BLaER1 (cell line): ENCODE results near the gene RBM18.

Experiments used
- H3K27ac ChIP-seq: shearing (Covaris generic); formaldehyde crosslinking; 2 replicates; pipeline ENCODE4 v1.8.1; 2022
- H3K27me3 ChIP-seq: shearing (Covaris generic); formaldehyde crosslinking; 2 replicates; pipeline ENCODE4 v1.8.1; 2022
- H3K36me3 ChIP-seq: shearing (Covaris generic); formaldehyde crosslinking; 2 replicates; pipeline ENCODE4 v1.8.1; 2022
- H3K4me1 ChIP-seq: shearing (Covaris generic); formaldehyde crosslinking; 2 replicates; pipeline ENCODE4 v1.8.1; 2022
- H3K4me2 ChIP-seq: shearing (Covaris generic); formaldehyde crosslinking; 2 replicates; pipeline ENCODE4 v1.8.1; 2022
- H3K4me3 ChIP-seq: shearing (Covaris generic); formaldehyde crosslinking; 2 replicates; pipeline ENCODE4 v1.8.1; 2022
- H3K9ac ChIP-seq: shearing (Covaris generic); formaldehyde crosslinking; 2 replicates; pipeline ENCODE4 v1.8.1; 2022
- H3K9me3 ChIP-seq: shearing (Covaris generic); formaldehyde crosslinking; 2 replicates; pipeline ENCODE4 v1.8.1; 2022
- H4K20me1 ChIP-seq: shearing (Covaris generic); formaldehyde crosslinking; 2 replicates; pipeline ENCODE4 v1.8.1; 2022
- Cebpa-rat ChIP-seq: shearing (Covaris generic); IDR thresholded peaks from 2 replicates; pipeline ENCODE4 v1.8.1; 2022

Gene RBM18

GRCh38 chr9:122226142-122226757 is 38.4 kb downstream of the RBM18 start:
- no peak overlapping the region for H3K4me2 ChIP-seq
- H3K4me1 ChIP-seq, result peaks cover 32% of the 10 kb centered on the region
- peaks cover 8% of the 10 kb centered on the region; the same call in 1 of the 2 replicates for H3K9me3 ChIP-seq
- no peak overlapping the region for H3K9ac ChIP-seq
- H3K27me3 ChIP-seq, result peaks cover 78% of the 10 kb centered on the region
- no peak overlapping the region for H3K27ac ChIP-seq
- no peak overlapping the region for H3K4me3 ChIP-seq
- no peak for TF ChIP-seq Cebpa-rat
- H3K36me3 ChIP-seq, result no peaks in the 10 kb centered on the region
- H4K20me1 ChIP-seq, result peaks cover 18% of the 10 kb centered on the region; the same call in 1 of the 2 replicates

GRCh38 chr9:122225312-122226141 is 39.1 kb downstream of the RBM18 start:
- no peak overlapping the region for H3K4me2 ChIP-seq
- peaks cover 8% of the 10 kb centered on the region; the same call in 1 of the 2 replicates for H3K9me3 ChIP-seq
- H3K4me3 ChIP-seq, result no peak overlapping the region

GRCh38 chr9:122223435-122223834 is 41.2 kb downstream of the RBM18 start:
- peaks cover 31% of the 10 kb centered on the region for H4K20me1 ChIP-seq
- H3K27me3 ChIP-seq, result peaks cover 82% of the 10 kb centered on the region
- H3K27ac ChIP-seq, result no peak overlapping the region
- H3K9ac ChIP-seq, result no peak overlapping the region
- H3K4me2 ChIP-seq, result no peak overlapping the region
- TF ChIP-seq Cebpa-rat, result no peak
- no peak overlapping the region for H3K4me3 ChIP-seq
- peaks cover 51% of the 10 kb centered on the region for H3K4me1 ChIP-seq
- peaks cover 8% of the 10 kb centered on the region; the same call in 1 of the 2 replicates for H3K9me3 ChIP-seq
- H3K36me3 ChIP-seq, result no peaks in the 10 kb centered on the region

More at GRCh38 chr9:122225312-122226141, 39.1 kb downstream of the RBM18 start:
- no peak overlapping the region for H3K27ac ChIP-seq
- peaks cover 19% of the 10 kb centered on the region; the same call in 1 of the 2 replicates for H4K20me1 ChIP-seq
- peaks cover 39% of the 10 kb centered on the region for H3K4me1 ChIP-seq
- H3K36me3 ChIP-seq, result no peaks in the 10 kb centered on the region
- TF ChIP-seq Cebpa-rat, result no peak
- H3K27me3 ChIP-seq, result peaks cover 81% of the 10 kb centered on the region
- no peak overlapping the region for H3K9ac ChIP-seq

GRCh38 chr9:122222791-122223190 is 41.8 kb downstream of the RBM18 start:
- Histone ChIP-seq H3K9ac (no peak overlapping the region), H3K4me3 (no peak overlapping the region), H4K20me1 (peaks cover 38% of the 10 kb centered on the region), H3K9me3 (peaks cover 8% of the 10 kb centered on the region; the same call in 1 of the 2 replicates), H3K36me3 (no peaks in the 10 kb centered on the region), H3K27me3 (peaks cover 83% of the 10 kb centered on the region), H3K4me1 (peaks cover 53% of the 10 kb centered on the region), H3K27ac (no peak overlapping the region), H3K4me2 (0 out of 2 replicates have a peak overlapping the region, but pooled peaks have one; percentile 17)
- no peak for TF ChIP-seq Cebpa-rat

DNA sequence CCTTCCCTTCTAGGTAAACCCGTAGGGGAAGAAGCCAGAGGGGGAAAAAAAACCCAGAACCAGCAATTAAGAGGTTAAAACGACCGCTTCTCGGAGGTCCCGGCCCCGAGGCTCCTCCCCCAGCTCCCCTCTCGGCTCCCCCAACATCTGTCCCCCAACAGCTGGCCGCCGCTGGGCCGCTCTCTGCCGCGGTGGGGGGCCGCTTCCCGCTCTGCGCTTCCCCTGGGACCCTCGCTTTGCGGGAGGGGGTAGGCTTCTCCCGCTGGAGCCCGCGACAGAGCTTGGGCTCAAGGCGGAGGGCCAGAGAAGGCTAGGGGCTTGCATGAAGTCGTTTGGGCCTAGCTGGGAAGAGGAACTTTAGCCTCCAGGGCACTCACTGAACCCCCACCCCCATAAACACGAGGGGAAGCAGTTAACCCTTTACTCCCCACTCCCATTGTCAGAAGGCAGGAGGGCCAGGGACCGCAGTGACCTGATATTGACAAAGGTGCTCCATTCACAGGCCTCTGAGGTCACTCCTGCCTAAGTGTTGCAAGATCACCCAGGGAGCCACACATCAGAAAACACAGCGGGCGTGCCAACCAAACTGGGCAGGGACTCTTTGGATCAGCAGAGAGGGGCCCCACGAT is 43.3 kb downstream of the RBM18 start:
- peaks cover 79% of the 10 kb centered on the region for H3K27me3 ChIP-seq

GRCh38 chr9:122220673-122221182 is 43.9 kb downstream of the RBM18 start:
- H3K9me3 ChIP-seq, result peaks cover under 1% of the 10 kb centered on the region; the same call in 1 of the 2 replicates
- peaks cover 62% of the 10 kb centered on the region for H3K4me1 ChIP-seq
- no peaks in the 10 kb centered on the region for H3K36me3 ChIP-seq
- H3K4me2 ChIP-seq, result peak overlapping the region; percentile 95
- no peak overlapping the region; the same call in 1 of the 2 replicates for H3K9ac ChIP-seq
- peaks cover 78% of the 10 kb centered on the region for H3K27me3 ChIP-seq
- TF ChIP-seq Cebpa-rat, result no peak
- H4K20me1 ChIP-seq, result peaks cover 31% of the 10 kb centered on the region
- 0 out of 2 replicates have a peak overlapping the region, but pooled peaks have one; percentile 16 for H3K4me3 ChIP-seq
- H3K27ac ChIP-seq, result no peak overlapping the region

More for the DNA sequence above, 43.3 kb downstream of the RBM18 start:
- no peaks in the 10 kb centered on the region for H3K36me3 ChIP-seq
- peaks cover 62% of the 10 kb centered on the region for H3K4me1 ChIP-seq
- peak overlapping the region; percentile 95 for H3K4me2 ChIP-seq
- H3K4me3 ChIP-seq, result peak overlapping the region; percentile 16; the same call in 1 of the 2 replicates
- no peak for TF ChIP-seq Cebpa-rat
- H3K27ac ChIP-seq, result no peak overlapping the region
- H3K9ac ChIP-seq, result no peak overlapping the region; the same call in 1 of the 2 replicates
- peaks cover 6% of the 10 kb centered on the region; the same call in 1 of the 2 replicates for H3K9me3 ChIP-seq
- peaks cover 33% of the 10 kb centered on the region for H4K20me1 ChIP-seq

- TF ChIP-seq Cebpa-rat, result no peak
- Histone ChIP-seq H3K9me3 (no peaks in the 10 kb centered on the region; the same call in 1 of the 2 replicates), H3K27ac (no peak overlapping the region), H4K20me1 (peaks cover 31% of the 10 kb centered on the region), H3K4me2 (peak overlapping the region; percentile 95), H3K9ac (no peak overlapping the region), H3K4me3 (peak overlapping the region; percentile 58; the same call in 1 of the 2 replicates), H3K27me3 (peaks cover 77% of the 10 kb centered on the region), H3K36me3 (no peaks in the 10 kb centered on the region), H3K4me1 (peaks cover 62% of the 10 kb centered on the region)
Observed at GRCh38 chr9:122219856-122220672, 44.6 kb downstream of the RBM18 start.

GRCh38 chr9:122218935-122219855 is 45.4 kb downstream of the RBM18 start:
- Histone ChIP-seq H3K9ac (peak overlapping the region; percentile 39), H3K4me2 (peak overlapping the region; percentile 95), H4K20me1 (peaks cover 31% of the 10 kb centered on the region), H3K27ac (0 out of 2 replicates have a peak overlapping the region, but pooled peaks have one; percentile 24), H3K4me1 (peaks cover 62% of the 10 kb centered on the region), H3K4me3 (peak overlapping the region; percentile 58), H3K27me3 (peaks cover 78% of the 10 kb centered on the region), H3K9me3 (no peaks in the 10 kb centered on the region; the same call in 1 of the 2 replicates), H3K36me3 (no peaks in the 10 kb centered on the region)
- no peak for TF ChIP-seq Cebpa-rat
